Omental fat pad (tissue), 4 donors: ENCODE results near the gene CDK1. TPM values are rescaled to one million over a fixed set of nuclear protein-coding genes. Genes with fewer than 3 reads are reported as not detected.

ENCODE experiments used
- ATAC-seq: fragments of 150-250 bp; one replicate; pipeline ENCODE4 v1.9.1; 2016; ENCODE audit warnings: mild to moderate bottlenecking, moderate library complexity; ENCODE audit not compliant: low FRiP score
- DNase-seq: peaks from one replicate; pipeline ENCODE4 v3.0.0-alpha.2; 2019; ENCODE audit warnings: low spot score
- CTCF ChIP-seq, 3 donors: fragments of 450-650 bp; IDR thresholded peaks; one replicate each; pipeline ENCODE4 v1.5.1; 2016 to 2017; ENCODE audit warnings: antibody characterized with exemption in 3 of 3, mild to moderate bottlenecking in 3 of 3, moderate library complexity in 2 of 3
- total RNA-seq, 4 donors: library from RNA; depleted of rRNA; stranded (reverse); fragments of >200 nt; gene quantifications; one replicate each; pipeline ENCODE4 v1.1.0, GENCODE V29; 2016

The CDK1 gene
- total RNA-seq, 4 donors from 2014 or later = 1.9 to 9.1 (median 5.0) TPM

GRCh38 chr10:60769406-60769805, 8.9 kb upstream of the CDK1 start:
- ATAC-seq (no peak), DNase-seq (no peak)
- no peak for TF ChIP-seq CTCF (IDR thresholded peaks at IDR 0.05)

- TF ChIP-seq CTCF (IDR thresholded peaks at IDR 0.05) = no peak
- no peak for DNase-seq
- ATAC-seq = peak; percentile 4
These were observed 523 bp upstream of the CDK1 start for GRCh38 chr10:60777696-60778213.

- TF ChIP-seq CTCF (IDR thresholded peaks at IDR 0.05) = no peak
- ATAC-seq (no peak), DNase-seq (no peak)
These were observed 906 bp downstream of the CDK1 start for GRCh38 chr10:60778971-60779796.

DNA sequence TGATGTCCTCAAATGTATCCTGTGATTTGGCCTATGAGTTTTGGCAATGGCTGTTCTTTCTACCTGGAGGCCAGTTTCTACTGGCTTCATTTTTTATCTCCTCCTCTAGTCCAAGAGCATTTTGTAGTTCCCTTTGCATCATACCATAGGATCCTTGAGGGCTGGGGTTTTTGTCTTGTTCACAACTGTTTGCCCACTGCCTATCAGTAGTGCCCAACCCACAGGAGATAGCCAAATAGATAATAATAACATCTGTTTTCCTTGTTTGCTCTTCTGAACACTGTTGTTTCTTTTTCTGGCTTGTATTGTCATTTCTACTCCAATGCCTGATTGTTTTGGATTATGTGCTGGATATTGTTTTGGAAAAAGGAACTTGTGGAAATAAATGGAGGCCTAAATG, 3.4 kb downstream of the CDK1 start:
- no peak for TF ChIP-seq CTCF (IDR thresholded peaks at IDR 0.05)
- DNase-seq (no peak), ATAC-seq (no peak)

DNA sequence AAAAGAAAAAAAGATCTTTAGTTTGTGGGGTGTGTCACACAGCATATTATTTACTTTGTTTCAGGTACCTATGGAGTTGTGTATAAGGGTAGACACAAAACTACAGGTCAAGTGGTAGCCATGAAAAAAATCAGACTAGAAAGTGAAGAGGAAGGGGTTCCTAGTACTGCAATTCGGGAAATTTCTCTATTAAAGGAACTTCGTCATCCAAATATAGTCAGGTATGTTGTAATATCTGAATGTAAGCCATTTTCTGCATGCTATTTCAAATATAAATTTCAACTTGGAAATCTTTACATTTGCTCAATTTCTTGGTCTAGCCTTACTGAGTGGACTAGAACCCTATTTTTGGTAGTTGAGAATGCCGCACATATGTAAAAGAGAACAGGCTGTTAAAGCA, 6.4 kb downstream of the CDK1 start:
- no peak for TF ChIP-seq CTCF (IDR thresholded peaks at IDR 0.05)
- DNase-seq = no peak

GRCh38 chr10:60788544-60788943, 10.3 kb downstream of the CDK1 start:
- DNase-seq = no peak
- TF ChIP-seq CTCF (IDR thresholded peaks at IDR 0.05) = no peak
- ATAC-seq = no peak

More for the DNA sequence above, 6.4 kb downstream of the CDK1 start:
- no peak for ATAC-seq

GRCh38 chr10:60789340-60789739, 11.1 kb downstream of the CDK1 start:
- ATAC-seq = no peak
- TF ChIP-seq CTCF (IDR thresholded peaks at IDR 0.05) = no peak
- no peak for DNase-seq
